HTR-8/SVneo (cell line): ENCODE data around the gene GADD45GIP1.

ENCODE experiments used
- DNase-seq: peaks from one replicate; pipeline ENCODE4 v3.0.0; 2011; ENCODE audit warnings: low spot score, mixed read lengths; ENCODE audit not compliant: insufficient read length
- FAIRE-seq: peaks from 2 replicates; lab custom pipeline; 2011; peaks lifted over from hg19 to GRCh38; lab: Jason Lieb, UNC

GADD45GIP1 gene

GRCh38 chr19:12945479-12946091 is 11.4 kb downstream of the GADD45GIP1 start, which contains the start of gene RAD23A:
Gene RAD23A, plus strand, starts transcription at chr19:12945862. Its CDS starts 87 bp downstream, at chr19:12945949.
- DNase-seq, result peak; percentile 95
- FAIRE-seq, result peak; percentile 100

GRCh38 chr19:12944104-12944674 is 12.8 kb downstream of the GADD45GIP1 start:
- no peak for FAIRE-seq
- DNase-seq, result no peak

GRCh38 chr19:12943437-12944044 is 13.5 kb downstream of the GADD45GIP1 start:
- no peak for DNase-seq
- FAIRE-seq, result no peak

GRCh38 chr19:12940897-12941296 is 16.1 kb downstream of the GADD45GIP1 start:
- FAIRE-seq (no peak), DNase-seq (no peak)

- DNase-seq (no peak), FAIRE-seq (no peak)
Measured at GRCh38 chr19:12939975-12940423, 17.0 kb downstream of the GADD45GIP1 start.

GRCh38 chr19:12938779-12939601 is 18.0 kb downstream of the GADD45GIP1 start:
- DNase-seq, result no peak
- no peak for FAIRE-seq

- DNase-seq, result peak; percentile 99
- peak; percentile 96 for FAIRE-seq
Measured at GRCh38 chr19:12937927-12938778, 18.9 kb downstream of the GADD45GIP1 start, which contains the start of gene CALR. Gene CALR, plus strand, starts transcription at chr19:12938609. Its CDS starts 71 bp downstream, at chr19:12938680.

- DNase-seq (no peak), FAIRE-seq (no peak)
Measured at GRCh38 chr19:12937093-12937926, 19.7 kb downstream of the GADD45GIP1 start.

- no peak for FAIRE-seq
- DNase-seq, result no peak
Measured at GRCh38 chr19:12936582-12936981, 20.4 kb downstream of the GADD45GIP1 start.

GRCh38 chr19:12935071-12935470 is 22.0 kb downstream of the GADD45GIP1 start:
- no peak for DNase-seq
- FAIRE-seq, result no peak

GRCh38 chr19:12933287-12934072 is 23.5 kb downstream of the GADD45GIP1 start, which contains the start of gene FARSA:
Gene FARSA, minus strand, starts transcription at chr19:12933711. Its CDS starts 15 bp downstream, at chr19:12933696.
- DNase-seq (peak; percentile 93), FAIRE-seq (peak; percentile 96)

GRCh38 chr19:12932392-12933286 is 24.4 kb downstream of the GADD45GIP1 start:
- no peak for FAIRE-seq

GRCh38 chr19:12930002-12930645 is 26.9 kb downstream of the GADD45GIP1 start:
- FAIRE-seq, result no peak

More at GRCh38 chr19:12932392-12933286, 24.4 kb downstream of the GADD45GIP1 start:
- no peak for DNase-seq

GRCh38 chr19:12924621-12925310 is 32.3 kb downstream of the GADD45GIP1 start:
- FAIRE-seq, result no peak

More at GRCh38 chr19:12930002-12930645, 26.9 kb downstream of the GADD45GIP1 start:
- DNase-seq, result no peak

GRCh38 chr19:12922959-12923358 is 34.1 kb downstream of the GADD45GIP1 start:
- no peak for DNase-seq
- FAIRE-seq, result no peak

More at GRCh38 chr19:12924621-12925310, 32.3 kb downstream of the GADD45GIP1 start:
- no peak for DNase-seq

GRCh38 chr19:12921047-12921446 is 36.0 kb downstream of the GADD45GIP1 start:
- DNase-seq (no peak), FAIRE-seq (no peak)
